Muscle of leg (tissue), 11 donors: ENCODE data around the gene CCL18. TPM values are rescaled to one million over a fixed set of nuclear protein-coding genes. Genes with fewer than 3 reads are reported as not detected.
"Not testable (repeated sequence)": the region's sequence is repeated elsewhere in the genome, so short reads cannot be mapped to it uniquely, and the experiment has no call there.

Source experiments
- DNase-seq: peaks from one replicate; pipeline ENCODE4 v3.0.0; 2013
- H3K27ac ChIP-seq: one replicate; pipeline ENCODE4 v1.5.1; 2013; ENCODE audit warnings: mild to moderate bottlenecking, low read length, control low read depth
- H3K27me3 ChIP-seq: one replicate; pipeline ENCODE4 v1.6.1; 2013; ENCODE audit warnings: low read length; ENCODE audit not compliant: control insufficient read depth, insufficient read depth
- H3K36me3 ChIP-seq: one replicate; pipeline ENCODE4 v1.6.1; 2013; ENCODE audit warnings: low read length; ENCODE audit not compliant: control insufficient read depth, insufficient read depth
- H3K4me1 ChIP-seq: one replicate; pipeline ENCODE4 v1.6.1; 2013; ENCODE audit warnings: low read length; ENCODE audit not compliant: control insufficient read depth, insufficient read depth
- H3K4me3 ChIP-seq: one replicate; pipeline ENCODE4 v1.5.1; 2013; ENCODE audit warnings: low read length, control low read depth
- H3K9me3 ChIP-seq: replicated peaks from 2 replicates; pipeline ENCODE4 v1.6.1; 2013; ENCODE audit warnings: low read depth, low read length; ENCODE audit not compliant: control insufficient read depth
- WGBS: methylation state at CpG from one replicate; pipeline ENCODE4 v1.1.5; 2013; ENCODE audit warnings: missing lambda C conversion rate; ENCODE audit not compliant: insufficient coverage; 5-methylcytosine and 5-hydroxymethylcytosine counted together
- polyA plus RNA-seq, 8 donors: library from polyadenylated mRNA; unstranded; fragments of 120-200 nt; gene quantifications; one replicate each; pipeline versions ENCODE4 v1.2.1 to v1.2.3, GENCODE V29; 2013; ENCODE audit warnings: inconsistent platforms in 1 of 8, low replicate concordance in 1 of 8; ENCODE audit not compliant: insufficient read length in 8 of 8, insufficient read depth in 1 of 8
- total RNA-seq: library from RNA; stranded (reverse); fragments of 120-200 nt; gene quantifications from one replicate; pipeline ENCODE4 v1.2.4, GENCODE V29; 2013

The CCL18 gene
- total and polyA plus RNA-seq, 9 donors, result 0.23 to 0.62 (median 0.23) TPM; not detected in 6

- Histone ChIP-seq H3K4me3 (no peak overlapping the region), H3K27ac (no peak overlapping the region), H3K27me3 (no peaks in the 10 kb centered on the region), H3K9me3 (no peaks in the 10 kb centered on the region), H3K36me3 (no peaks in the 10 kb centered on the region), H3K4me1 (no peaks in the 10 kb centered on the region)
- no peak for DNase-seq
- 66% methylated on average over 2 of the region's 3 CpGs for WGBS
These were observed 6.4 kb downstream of the CCL18 start for GRCh38 chr17:36070427-36070826.

DNA sequence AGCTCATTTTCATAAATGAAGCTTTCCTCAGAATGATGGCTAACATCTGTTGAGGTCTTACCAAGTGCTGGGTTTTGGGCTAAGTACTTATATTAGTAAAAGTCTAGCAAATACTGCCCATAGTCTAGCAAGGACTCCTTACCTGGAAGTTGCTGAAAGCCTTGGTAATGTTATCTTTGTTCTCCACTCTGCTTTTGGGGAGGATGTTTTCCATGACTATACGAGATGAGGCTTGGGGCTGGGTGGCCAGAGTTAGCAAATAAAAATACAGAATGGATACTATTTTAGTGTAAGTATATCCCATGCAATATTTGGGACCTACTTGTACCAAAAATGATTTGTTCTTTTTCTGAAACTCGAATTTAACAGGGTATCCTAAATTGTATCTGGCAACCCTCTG, 7.7 kb downstream of the CCL18 start:
- DNase-seq, result no peak
- no peaks in the 10 kb centered on the region for H3K27me3 ChIP-seq
- no peak overlapping the region for H3K27ac ChIP-seq
- no peak overlapping the region for H3K4me3 ChIP-seq
- no CpG with 5 or more reads among the region's 2 CpGs for WGBS
- H3K36me3 ChIP-seq, result no peaks in the 10 kb centered on the region
- H3K4me1 ChIP-seq, result no peaks in the 10 kb centered on the region
- no peaks in the 10 kb centered on the region for H3K9me3 ChIP-seq

- no peak overlapping the region for H3K27ac ChIP-seq
- peaks cover 5% of the 10 kb centered on the region for H3K9me3 ChIP-seq
- no peaks in the 10 kb centered on the region for H3K27me3 ChIP-seq
- 56% methylated on average over 6 of the region's 12 CpGs for WGBS
- H3K4me1 ChIP-seq, result no peaks in the 10 kb centered on the region
- no peak overlapping the region for H3K4me3 ChIP-seq
- DNase-seq, result peak; percentile 33
- H3K36me3 ChIP-seq, result no peaks in the 10 kb centered on the region
These were observed 8.5 kb downstream of the CCL18 start for GRCh38 chr17:36072431-36073121.

DNA sequence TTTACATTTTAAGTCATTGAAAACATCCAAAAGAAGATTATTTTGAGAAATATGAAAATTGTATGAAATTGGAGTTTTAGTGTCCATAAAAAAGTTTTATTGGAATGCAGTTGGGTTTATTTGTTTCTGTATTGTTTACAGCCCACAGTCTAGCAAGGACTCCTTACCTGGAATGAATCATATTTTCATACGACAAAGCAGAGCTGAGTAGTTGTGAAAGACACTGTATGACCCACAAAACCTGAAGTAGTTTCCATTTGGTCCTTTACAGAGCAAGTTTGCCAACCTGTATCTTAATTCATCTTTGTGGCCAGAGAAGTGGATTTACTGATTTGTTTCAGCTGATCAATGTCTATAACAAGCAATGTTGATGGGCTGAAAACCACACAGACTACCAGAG, 10.3 kb downstream of the CCL18 start:
- Histone ChIP-seq H3K4me3 (no peak overlapping the region), H3K9me3 (peaks cover 5% of the 10 kb centered on the region), H3K27ac (no peak overlapping the region), H3K36me3 (no peaks in the 10 kb centered on the region), H3K4me1 (no peaks in the 10 kb centered on the region), H3K27me3 (no peaks in the 10 kb centered on the region)
- no peak for DNase-seq
- no CpG with 5 or more reads among the region's 1 CpG for WGBS

GRCh38 chr17:36081681-36082471, 17.8 kb downstream of the CCL18 start:
- H3K27me3 ChIP-seq, H3K36me3 ChIP-seq, H3K9me3 ChIP-seq, H3K4me1 ChIP-seq, H3K4me3 ChIP-seq, DNase-seq: not testable (repeated sequence)
- peak overlapping the region; percentile 20 for H3K27ac ChIP-seq
- WGBS, result 100% methylated on average over 1 of the region's 5 CpGs

DNA sequence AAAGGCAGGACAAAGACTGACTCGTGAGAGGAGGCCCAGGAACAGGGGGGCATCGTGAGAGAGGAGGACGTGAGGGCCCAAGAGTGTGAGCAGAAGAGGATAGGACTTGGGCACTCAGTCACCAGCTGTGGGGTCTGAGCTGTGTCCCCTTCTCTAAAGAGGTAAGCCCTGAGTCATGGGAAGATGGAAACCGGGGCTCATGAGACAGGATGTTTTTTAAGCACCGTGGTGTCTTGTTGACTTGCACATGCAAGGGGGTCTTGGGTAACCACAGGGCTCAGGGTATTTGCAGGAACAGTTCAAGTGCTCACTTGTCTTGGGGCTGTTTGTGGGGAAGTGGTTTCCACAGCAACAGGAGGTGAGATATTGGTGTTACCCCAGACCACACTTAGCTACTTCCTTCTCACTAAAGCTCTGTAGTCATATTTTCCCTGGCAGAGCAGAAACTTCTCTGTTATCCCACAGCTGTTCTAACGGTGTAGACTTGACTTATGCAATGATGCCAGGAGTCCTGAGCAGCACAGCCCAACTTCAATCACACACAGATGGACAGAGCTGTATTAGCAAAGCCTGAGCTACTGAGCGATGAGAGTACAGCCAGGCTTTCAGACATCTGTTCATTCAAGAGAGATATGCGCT, 18.5 kb downstream of the CCL18 start:
- H3K27me3 ChIP-seq, H3K9me3 ChIP-seq, H3K36me3 ChIP-seq, H3K4me3 ChIP-seq, H3K4me1 ChIP-seq: not testable (repeated sequence)
- WGBS, result 72% methylated on average over 3 of the region's 8 CpGs
- H3K27ac ChIP-seq, result peak overlapping the region; percentile 20
- DNase-seq, result peak; percentile 71

- H3K4me3 ChIP-seq, H3K36me3 ChIP-seq, H3K9me3 ChIP-seq, H3K4me1 ChIP-seq, DNase-seq, H3K27me3 ChIP-seq, H3K27ac ChIP-seq: not testable (repeated sequence)
- no CpG with 5 or more reads among the region's 2 CpGs for WGBS
These were observed 19.6 kb downstream of the CCL18 start for GRCh38 chr17:36083691-36084090.

DNA sequence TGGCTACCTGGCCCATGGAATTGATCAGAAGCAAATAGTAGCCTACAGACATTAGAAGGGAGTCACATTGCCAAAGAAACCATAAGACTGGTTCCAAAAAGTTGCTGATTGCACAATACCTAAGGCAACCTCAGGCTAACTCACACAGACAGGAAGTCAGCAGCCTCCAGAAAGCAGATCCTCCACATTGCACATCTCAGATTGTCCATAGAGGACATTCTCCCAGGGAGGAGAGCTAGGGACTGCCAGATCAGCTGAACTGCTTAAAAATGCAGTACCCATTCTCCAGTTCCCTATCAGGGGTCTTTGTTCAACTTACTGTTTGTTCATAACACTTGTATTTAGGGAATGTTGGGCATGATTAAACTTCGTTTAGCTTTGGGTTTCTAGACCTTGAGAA, 21.7 kb downstream of the CCL18 start:
- H3K36me3 ChIP-seq, result no peaks in the 10 kb centered on the region
- no peak overlapping the region for H3K4me3 ChIP-seq
- DNase-seq, result peak; percentile 56
- no peaks in the 10 kb centered on the region for H3K9me3 ChIP-seq
- no peak overlapping the region for H3K27ac ChIP-seq
- WGBS, result no CpG with 5 or more reads among the region's 1 CpG
- H3K4me1 ChIP-seq, result no peaks in the 10 kb centered on the region
- H3K27me3 ChIP-seq, result no peaks in the 10 kb centered on the region

GRCh38 chr17:36086791-36087190, 22.7 kb downstream of the CCL18 start:
- no peak overlapping the region for H3K27ac ChIP-seq
- WGBS, result no CpG with 5 or more reads among the region's 1 CpG
- H3K9me3 ChIP-seq, result no peaks in the 10 kb centered on the region
- no peak overlapping the region for H3K4me3 ChIP-seq
- no peaks in the 10 kb centered on the region for H3K36me3 ChIP-seq
- no peaks in the 10 kb centered on the region for H3K27me3 ChIP-seq
- no peak for DNase-seq
- H3K4me1 ChIP-seq, result no peaks in the 10 kb centered on the region

DNA sequence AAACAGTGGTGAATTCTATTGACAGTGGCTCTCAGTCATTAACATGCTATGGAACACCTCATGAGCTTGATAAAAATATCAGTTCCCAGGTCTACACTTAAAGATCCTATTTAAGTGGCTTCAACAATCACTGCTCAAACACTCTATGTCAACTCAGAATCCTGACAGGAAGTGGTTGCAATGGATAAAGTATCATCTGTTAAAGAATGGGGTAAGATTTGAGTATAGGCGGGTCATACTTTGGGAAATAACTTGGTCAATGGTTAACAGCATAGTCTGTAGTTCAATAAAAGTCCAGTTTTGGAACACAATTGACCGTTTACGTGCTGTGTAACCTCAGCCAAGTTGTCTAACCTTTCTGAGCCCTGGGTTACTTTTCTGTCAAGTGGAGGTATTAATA, 23.4 kb downstream of the CCL18 start:
- H3K27me3 ChIP-seq, H3K4me3 ChIP-seq, H3K9me3 ChIP-seq, H3K27ac ChIP-seq, H3K36me3 ChIP-seq, DNase-seq, H3K4me1 ChIP-seq: not testable (repeated sequence)
- WGBS, result no CpG with 5 or more reads among the region's 3 CpGs
